CD4-positive, alpha-beta T cell treated with Interleukin-15 for 1 hour (primary cell): ENCODE results near the gene RXRA.
"Not testable (repeated sequence)": the region's sequence is repeated elsewhere in the genome, so short reads cannot be mapped to it uniquely, and the experiment has no call there.

Experiments
- DNase-seq: peaks from one replicate; pipeline ENCODE4 v3.0.0-alpha.2; 2020

Gene RXRA

DNA sequence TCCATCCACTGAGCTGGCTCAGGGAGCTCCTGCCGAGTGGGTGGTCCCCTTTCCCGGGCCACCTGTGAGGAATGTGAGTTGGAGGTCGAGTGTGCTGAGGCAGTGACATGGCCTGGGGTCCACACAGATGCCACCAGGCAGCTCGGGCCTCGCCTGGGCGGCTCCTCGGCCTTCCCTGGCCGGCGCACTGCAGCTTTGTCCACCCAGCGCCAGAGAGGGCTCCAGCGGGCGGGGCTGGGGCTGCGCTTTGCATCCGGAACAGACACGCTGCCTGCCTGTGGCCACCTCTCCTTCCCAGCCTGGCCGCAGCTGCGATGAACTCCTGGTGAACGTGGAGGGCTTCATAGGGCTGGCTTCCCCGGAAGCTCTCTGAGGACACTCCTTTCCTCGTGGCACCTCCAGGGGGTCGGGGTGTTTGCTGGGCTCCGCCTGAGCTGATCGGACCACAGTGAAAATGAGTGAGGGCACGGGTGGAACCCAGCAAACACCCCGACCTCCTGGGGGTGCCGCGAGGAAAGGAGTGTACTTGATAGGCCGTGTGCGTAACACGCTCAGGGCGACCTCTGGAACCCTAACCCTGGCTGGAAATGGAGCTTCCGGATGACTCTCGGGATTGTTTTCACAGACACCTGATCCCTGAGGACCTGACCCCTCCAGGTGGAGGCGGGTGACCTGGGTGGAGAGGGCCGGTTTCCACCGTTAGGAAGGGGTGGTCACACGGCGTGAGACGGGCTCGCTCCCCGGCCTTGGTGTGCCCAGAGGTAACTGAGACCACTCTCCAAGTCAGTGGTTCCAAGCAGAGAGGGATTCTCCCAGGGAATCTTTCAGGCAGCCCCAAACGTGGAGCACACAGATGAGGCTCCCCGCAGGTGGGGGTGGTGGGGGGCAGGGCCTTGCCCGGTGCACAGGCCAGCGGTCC is 31.8 kb upstream of the RXRA start:
- no peak for DNase-seq

DNA sequence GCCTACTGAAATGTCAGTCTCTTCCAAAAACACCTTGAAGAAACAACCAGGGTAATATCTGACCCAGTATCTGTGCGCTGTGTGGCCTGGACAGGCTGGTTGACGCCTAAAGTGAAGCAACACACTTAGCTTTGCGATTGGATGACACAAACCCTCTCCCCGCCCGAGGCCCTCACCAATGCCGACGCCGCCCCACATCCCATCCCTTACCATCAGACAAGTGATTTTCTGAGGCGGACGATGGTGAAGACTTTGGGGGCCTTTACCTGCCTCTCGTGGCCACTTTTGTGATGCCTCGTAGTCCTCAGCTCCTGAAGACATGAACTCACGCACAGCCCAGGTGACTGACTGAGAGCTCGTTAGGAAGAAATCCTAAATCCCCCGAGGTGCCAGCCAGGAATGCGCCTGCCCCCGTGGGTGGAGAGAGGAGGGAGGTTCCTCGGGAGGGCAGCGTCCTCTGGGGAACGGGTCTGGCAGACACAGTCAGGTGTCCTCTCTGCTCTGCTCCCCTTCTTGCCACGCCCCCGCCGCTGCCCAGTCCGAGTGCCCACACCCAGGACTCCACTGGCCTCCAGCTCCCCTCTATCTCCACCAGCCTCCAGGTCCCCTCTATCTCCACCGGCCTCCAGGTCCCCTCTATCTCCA is 31.0 kb upstream of the RXRA start:
- no peak for DNase-seq

- no peak for DNase-seq
Observed at GRCh38 chr9:134295746-134296250, 30.5 kb upstream of the RXRA start.

GRCh38 chr9:134296301-134297082 is 29.8 kb upstream of the RXRA start:
- no peak for DNase-seq

GRCh38 chr9:134297083-134297410 is 29.2 kb upstream of the RXRA start:
- no peak for DNase-seq

GRCh38 chr9:134297576-134297975 is 28.7 kb upstream of the RXRA start:
- DNase-seq: no peak

GRCh38 chr9:134298000-134298399 is 28.3 kb upstream of the RXRA start:
- no peak for DNase-seq

DNA sequence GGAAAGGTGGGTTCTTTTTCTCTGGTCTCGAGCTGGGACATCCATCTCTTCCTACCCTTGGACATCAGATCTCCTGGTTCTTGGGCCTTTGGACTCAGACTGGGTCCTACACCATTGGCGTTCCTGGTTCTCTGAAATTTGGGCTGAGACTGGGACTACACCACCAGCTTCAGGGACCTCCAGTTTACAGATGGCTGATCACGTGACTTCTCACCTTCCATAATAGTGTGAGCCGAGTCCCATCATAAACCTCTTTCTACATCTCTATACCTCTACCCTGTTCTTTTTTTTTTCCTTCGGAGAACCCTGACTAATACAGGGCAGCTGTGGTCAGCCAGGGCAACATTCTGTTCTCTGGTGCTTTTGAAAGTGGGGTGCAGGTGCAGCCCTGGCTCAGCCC is 27.2 kb upstream of the RXRA start:
- no peak for DNase-seq

- DNase-seq: no peak
Observed at GRCh38 chr9:134299883-134300282, 26.4 kb upstream of the RXRA start.

GRCh38 chr9:134301387-134302129 is 24.7 kb upstream of the RXRA start:
- peak; percentile 55 for DNase-seq

DNA sequence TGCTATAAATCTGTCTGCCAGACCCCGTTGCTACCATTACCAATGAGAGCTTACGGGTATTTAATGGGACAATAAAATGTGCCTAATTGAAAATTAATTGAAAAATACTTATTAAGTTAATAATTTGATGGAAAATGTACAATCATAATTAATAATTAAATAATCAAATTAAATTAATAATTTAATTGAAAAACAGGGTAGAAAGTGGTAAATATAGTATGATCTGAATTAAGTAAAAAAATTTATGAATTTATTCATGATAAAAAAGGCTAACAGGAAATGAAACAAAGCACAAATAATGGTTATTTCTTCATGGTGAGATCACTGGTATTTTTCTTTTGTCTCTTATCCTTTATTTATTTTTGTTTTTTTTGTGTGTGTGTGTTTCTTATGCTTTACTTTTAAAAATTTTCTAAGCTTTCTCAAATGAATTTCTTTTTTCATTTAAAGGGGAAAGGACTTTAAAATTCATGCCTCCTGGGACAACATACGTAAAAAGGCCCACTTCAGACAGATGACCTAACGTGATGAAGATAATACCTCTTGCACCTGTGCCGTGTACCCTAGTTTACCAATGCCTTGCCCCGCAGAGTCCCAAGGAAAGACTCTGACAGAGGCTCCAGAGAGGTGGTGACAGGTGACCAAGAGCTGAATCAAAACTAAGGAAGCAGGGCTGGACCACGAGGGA is 24.0 kb upstream of the RXRA start:
- no peak for DNase-seq

GRCh38 chr9:134303601-134304000 is 22.7 kb upstream of the RXRA start:
- no peak for DNase-seq

DNA sequence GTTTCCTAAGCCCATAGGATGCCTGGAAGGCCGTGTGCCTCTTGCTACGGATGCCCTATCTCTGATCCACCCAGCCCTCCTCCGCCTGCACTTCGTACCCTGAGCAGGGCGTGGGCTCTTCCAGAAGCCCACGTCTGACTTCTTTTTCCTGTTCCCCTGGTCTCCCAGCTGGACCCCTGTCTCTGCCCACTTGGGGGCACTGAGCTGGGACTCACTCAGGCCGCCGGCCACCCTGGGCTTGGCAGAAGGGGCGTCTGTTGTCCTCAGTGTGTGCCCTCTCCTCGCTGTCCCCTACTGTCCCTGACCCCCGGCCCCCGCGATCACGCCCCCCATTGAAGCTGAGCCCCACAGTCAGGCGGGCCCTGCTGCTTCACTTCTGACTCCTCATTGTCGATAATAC is 22.0 kb upstream of the RXRA start:
- no peak for DNase-seq

- no peak for DNase-seq
Observed at GRCh38 chr9:134304690-134305089, 21.6 kb upstream of the RXRA start.

DNA sequence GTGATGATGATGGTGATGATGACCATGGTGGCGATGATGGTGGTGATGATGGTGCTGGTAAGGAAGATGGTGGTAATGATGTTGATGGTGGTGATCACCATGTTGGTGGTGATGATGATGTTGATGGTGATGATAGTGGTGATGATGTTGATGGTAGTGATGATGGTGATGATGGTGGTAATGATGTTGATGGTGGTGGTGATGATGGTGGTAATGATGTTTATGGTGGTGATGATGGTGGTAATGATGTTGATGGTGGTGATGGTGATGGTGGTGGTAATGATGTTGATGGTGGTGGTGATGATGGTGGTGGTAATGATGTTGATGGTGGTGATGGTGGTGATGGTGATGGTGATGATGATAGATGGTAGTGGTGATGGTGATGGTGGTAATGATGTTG is 20.7 kb upstream of the RXRA start:
- no peak for DNase-seq

DNA sequence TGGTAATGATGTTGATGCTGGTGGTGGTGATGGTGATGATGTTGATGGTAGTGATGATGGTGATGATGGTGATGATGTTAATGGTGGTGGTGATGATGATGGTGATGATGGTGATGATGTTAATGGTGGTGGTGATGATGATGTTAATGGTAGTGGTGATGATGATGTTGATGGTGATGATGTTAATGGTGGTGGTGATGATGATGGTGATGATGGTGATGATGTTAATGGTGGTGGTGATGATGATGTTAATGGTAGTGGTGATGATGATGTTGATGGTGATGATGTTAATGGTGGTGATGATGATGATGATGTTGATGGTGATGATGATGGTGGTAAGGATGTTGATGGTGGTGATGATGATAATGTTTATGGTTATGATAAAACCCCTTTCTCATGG is 20.2 kb upstream of the RXRA start:
- not testable (repeated sequence) for DNase-seq

DNA sequence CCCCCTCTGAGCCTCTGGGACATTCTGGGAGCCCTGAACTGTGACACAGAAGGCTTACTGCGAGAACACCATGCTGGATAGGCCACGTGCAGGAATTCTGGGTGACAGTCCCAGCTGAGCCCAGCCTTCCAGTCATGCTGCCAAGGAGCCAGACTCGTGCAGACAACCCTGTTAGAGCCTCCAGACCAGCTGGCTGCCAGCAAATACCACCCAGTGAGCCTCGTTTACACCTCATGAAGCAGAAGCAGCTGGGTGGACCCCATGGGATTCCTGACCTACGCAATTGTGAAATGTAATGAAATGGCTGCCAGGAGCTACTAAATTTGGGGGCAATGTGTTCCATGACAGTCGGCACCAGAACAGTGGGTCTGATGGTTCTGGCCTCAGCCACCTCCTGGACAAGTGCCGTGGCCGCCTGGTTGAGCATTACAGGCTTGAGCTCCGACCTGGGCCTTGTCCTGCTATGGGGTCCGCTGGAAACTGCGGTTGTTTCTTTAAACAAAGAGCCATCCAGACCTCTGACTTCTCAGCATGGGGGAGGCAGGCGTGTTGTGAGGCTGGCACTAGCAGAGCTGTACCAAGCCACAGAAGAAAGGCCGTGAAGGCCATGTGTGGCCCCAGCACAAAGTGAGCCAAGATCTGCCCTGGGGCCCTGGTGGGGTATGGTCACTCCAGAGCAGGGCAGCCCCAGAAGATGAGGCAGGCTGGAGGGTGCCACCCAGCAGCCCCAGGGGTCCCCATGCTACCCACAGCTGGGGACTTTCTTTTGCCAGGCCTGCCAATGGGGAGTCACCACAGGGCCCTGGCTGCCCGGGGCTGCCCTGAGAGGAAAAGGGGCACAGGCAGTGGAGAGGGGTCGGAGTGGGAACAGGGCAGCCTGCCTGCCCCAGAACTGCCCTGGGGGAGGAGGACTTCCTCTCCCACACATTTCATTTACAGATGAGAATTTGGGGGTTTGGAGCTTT is 19.3 kb upstream of the RXRA start:
- no peak for DNase-seq

GRCh38 chr9:134307674-134308638 is 18.3 kb upstream of the RXRA start:
- no peak for DNase-seq

- DNase-seq: not testable (repeated sequence)
Observed at GRCh38 chr9:134308639-134309220, 17.5 kb upstream of the RXRA start.
